Endodermal cell (in vitro differentiated cells): ENCODE data around the gene KCNMB4. TPM values are rescaled to one million over a fixed set of nuclear protein-coding genes. Genes with fewer than 3 reads are reported as not detected.

Experiments used
- DNase-seq: peaks from one replicate; pipeline ENCODE4 v3.0.0-alpha.2; 2017
- H3K27ac ChIP-seq: 2 replicates; pipeline ENCODE4 v1.5.1; 2013; ENCODE audit warnings: mild to moderate bottlenecking, low read depth, low read length, moderate library complexity
- H3K27me3 ChIP-seq: 2 replicates; pipeline ENCODE4 v1.6.1; 2013; ENCODE audit warnings: mild to moderate bottlenecking, low read length, moderate library complexity; ENCODE audit not compliant: insufficient read depth, control insufficient read depth, poor library complexity, severe bottlenecking
- H3K36me3 ChIP-seq: 2 replicates; pipeline ENCODE4 v1.7.0; 2013; ENCODE audit warnings: mild to moderate bottlenecking, low read length, moderate library complexity; ENCODE audit not compliant: control insufficient read depth, insufficient read depth
- H3K4me1 ChIP-seq: one replicate; pipeline ENCODE4 v1.7.0; 2013; ENCODE audit warnings: low read length; ENCODE audit not compliant: control insufficient read depth, insufficient read depth
- H3K4me3 ChIP-seq: 2 replicates; pipeline ENCODE4 v1.5.1; 2013; ENCODE audit warnings: mild to moderate bottlenecking, low read length, moderate library complexity
- H3K9ac ChIP-seq: 2 replicates; pipeline ENCODE4 v1.6.1; 2013; ENCODE audit warnings: mild to moderate bottlenecking, low read length, moderate library complexity; ENCODE audit not compliant: poor library complexity, severe bottlenecking; ENCODE audit errors: extremely low read depth
- H3K9me3 ChIP-seq: 2 replicates; pipeline ENCODE4 v1.6.1; 2013; ENCODE audit warnings: mild to moderate bottlenecking, low read length, moderate library complexity; ENCODE audit not compliant: control insufficient read depth
- H3K27ac Mint-ChIP-seq: 2 replicates; pipeline ENCODE4 v1.8.0; 2020; ENCODE audit warnings: mixed read lengths
- H3K27me3 Mint-ChIP-seq: 2 replicates; pipeline ENCODE4 v1.8.0; 2021; ENCODE audit warnings: mild to moderate bottlenecking, mixed read lengths; ENCODE audit not compliant: insufficient read depth
- H3K36me3 Mint-ChIP-seq: 2 replicates; pipeline ENCODE4 v1.8.0; 2020; ENCODE audit warnings: low read depth, mixed read lengths
- H3K4me1 Mint-ChIP-seq: 2 replicates; pipeline ENCODE4 v1.8.0; 2020; ENCODE audit warnings: mixed read lengths
- H3K4me3 Mint-ChIP-seq: 2 replicates; pipeline ENCODE4 v1.8.0; 2020; ENCODE audit warnings: mild to moderate bottlenecking, moderate library complexity, mixed read lengths
- H3K9me3 Mint-ChIP-seq: 2 replicates; pipeline ENCODE4 v1.8.0; 2020; ENCODE audit warnings: mild to moderate bottlenecking, mixed read lengths
- WGBS, 2 experiments: methylation state at CpG; one replicate each; pipeline versions ENCODE4 v1.1.5 to v1.1.7; 2013; ENCODE audit warnings: missing lambda C conversion rate in 2 of 2, mixed read lengths in 1 of 2; ENCODE audit not compliant: insufficient coverage in 1 of 2, insufficient read length in 1 of 2; 5-methylcytosine and 5-hydroxymethylcytosine counted together
- total RNA-seq, 2 donors: library from RNA; stranded (reverse); fragmentation: NEBNext Ultra II Directional in 1 of 2; extraction: Animal tissue kit (Norgen Biotek cat#: 25700) in 1 of 2; gene quantifications; 2 replicates in 1 of 2; 3 replicates in 1 of 2; pipeline ENCODE4 v1.2.1, GENCODE V29; 2021
- TF ChIP-seq, protein P1 (sequence below): fragments of 200-600 bp; sonication (generic); conservative IDR thresholded peaks from 2 replicates; pipeline ENCODE4 v1.5.0; 2021; ENCODE audit warnings: antibody characterized with exemption, mild to moderate bottlenecking

KCNMB4 gene
- total RNA-seq, 2 donors from 2014 or later = 11.9 to 13.1 TPM

DNA sequence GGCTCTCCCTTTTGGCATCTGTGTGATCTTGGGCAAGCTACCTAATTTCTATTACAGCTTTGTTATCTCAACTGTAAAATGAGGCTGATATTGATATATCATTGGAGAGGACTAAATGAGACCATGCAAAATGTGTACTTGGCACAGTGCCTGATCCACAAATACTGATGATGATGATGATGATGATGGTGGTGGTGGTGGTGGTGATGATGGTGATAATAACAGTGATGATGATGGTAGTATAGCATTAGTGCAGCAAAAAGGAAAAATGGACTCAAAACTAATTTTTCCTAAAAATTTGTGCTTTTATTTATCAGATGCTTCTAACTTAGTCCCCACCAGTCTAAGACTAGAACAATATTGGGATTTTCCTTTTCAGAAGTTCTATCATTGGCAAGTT, 70.7 kb downstream of the KCNMB4 start:
- Histone ChIP-seq H3K9ac (no peak overlapping the region), H3K36me3 (no peaks in the 10 kb centered on the region), H3K9me3 (peaks cover 10% of the 10 kb centered on the region), H3K4me3 (no peak overlapping the region), H3K27ac (no peak overlapping the region), H3K4me1 (no peaks in the 10 kb centered on the region), H3K27me3 (no peaks in the 10 kb centered on the region)
- no peak overlapping the region for H3K27ac Mint-ChIP-seq
- TF ChIP-seq, protein P1, sequence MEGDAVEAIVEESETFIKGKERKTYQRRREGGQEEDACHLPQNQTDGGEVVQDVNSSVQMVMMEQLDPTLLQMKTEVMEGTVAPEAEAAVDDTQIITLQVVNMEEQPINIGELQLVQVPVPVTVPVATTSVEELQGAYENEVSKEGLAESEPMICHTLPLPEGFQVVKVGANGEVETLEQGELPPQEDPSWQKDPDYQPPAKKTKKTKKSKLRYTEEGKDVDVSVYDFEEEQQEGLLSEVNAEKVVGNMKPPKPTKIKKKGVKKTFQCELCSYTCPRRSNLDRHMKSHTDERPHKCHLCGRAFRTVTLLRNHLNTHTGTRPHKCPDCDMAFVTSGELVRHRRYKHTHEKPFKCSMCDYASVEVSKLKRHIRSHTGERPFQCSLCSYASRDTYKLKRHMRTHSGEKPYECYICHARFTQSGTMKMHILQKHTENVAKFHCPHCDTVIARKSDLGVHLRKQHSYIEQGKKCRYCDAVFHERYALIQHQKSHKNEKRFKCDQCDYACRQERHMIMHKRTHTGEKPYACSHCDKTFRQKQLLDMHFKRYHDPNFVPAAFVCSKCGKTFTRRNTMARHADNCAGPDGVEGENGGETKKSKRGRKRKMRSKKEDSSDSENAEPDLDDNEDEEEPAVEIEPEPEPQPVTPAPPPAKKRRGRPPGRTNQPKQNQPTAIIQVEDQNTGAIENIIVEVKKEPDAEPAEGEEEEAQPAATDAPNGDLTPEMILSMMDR = no peak
- H3K36me3 Mint-ChIP-seq = peaks cover 28% of the 10 kb centered on the region
- peaks cover 3% of the 10 kb centered on the region for H3K4me1 Mint-ChIP-seq
- H3K4me3 Mint-ChIP-seq = no peak overlapping the region
- no peak for DNase-seq
- no peaks in the 10 kb centered on the region for H3K27me3 Mint-ChIP-seq
- peaks cover 11% of the 10 kb centered on the region for H3K9me3 Mint-ChIP-seq

DNA sequence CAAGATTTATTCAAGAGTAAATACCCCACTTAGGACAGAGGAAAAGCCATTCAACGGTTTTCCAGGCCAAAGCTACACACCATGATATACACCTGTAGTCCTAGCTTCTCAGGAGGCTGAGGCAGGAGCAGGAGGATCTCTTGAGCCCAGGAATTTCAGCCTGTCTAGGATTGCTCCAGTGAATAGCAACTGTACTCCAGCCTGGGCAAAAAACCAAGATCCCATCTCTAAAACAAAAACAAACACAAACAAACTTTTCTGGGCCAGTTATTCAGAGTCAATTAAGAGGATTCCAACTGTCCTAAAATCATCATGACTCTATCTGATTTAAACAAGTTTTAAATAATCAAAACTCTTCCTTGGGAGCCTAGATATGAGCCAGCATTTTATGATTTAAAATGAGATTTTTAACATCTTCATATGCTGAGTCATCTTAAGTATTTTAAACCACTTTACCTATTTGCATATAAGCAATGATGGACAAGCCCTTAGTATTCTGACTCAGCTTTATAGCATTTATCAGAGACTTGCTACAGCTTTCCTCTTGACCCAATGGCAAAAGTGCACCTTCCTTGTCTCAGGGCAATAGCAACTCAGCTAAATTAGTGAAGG, 77.1 kb downstream of the KCNMB4 start:
- Histone ChIP-seq H3K9ac (no peak overlapping the region), H3K4me3 (no peak overlapping the region), H3K4me1 (no peaks in the 10 kb centered on the region), H3K9me3 (peaks cover 4% of the 10 kb centered on the region), H3K27me3 (no peaks in the 10 kb centered on the region), H3K27ac (no peak overlapping the region), H3K36me3 (no peaks in the 10 kb centered on the region)
- no peak overlapping the region for H3K27ac Mint-ChIP-seq
- no peak for DNase-seq
- H3K9me3 Mint-ChIP-seq = peaks cover 3% of the 10 kb centered on the region
- H3K4me1 Mint-ChIP-seq = peaks cover 3% of the 10 kb centered on the region
- TF ChIP-seq, protein P1 = no peak
- H3K27me3 Mint-ChIP-seq = no peaks in the 10 kb centered on the region
- 59% methylated on average over 1 of the region's 1 CpG; no CpG with 5 or more reads in 1 of the 2 experiments for WGBS, 2 experiments
- no peak overlapping the region for H3K4me3 Mint-ChIP-seq
- no peaks in the 10 kb centered on the region for H3K36me3 Mint-ChIP-seq

DNA sequence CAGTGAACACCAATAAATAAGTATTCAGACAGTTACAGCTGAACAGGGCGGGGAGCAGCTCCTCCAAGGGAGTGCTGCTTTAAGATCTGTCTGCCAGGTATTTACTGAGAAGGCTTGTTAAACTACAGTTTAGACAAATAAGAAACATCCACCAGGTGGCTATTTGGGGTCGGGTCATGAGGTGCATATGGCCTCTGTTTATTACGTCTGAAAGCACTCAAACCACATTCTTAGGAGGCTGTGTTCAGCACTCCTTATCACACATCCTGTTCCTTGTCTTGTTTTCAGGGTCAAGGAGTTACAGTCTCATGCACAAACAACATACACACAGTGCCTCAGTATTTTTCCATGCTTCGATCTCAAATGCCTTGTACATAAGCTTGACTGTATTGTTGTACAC, 78.8 kb downstream of the KCNMB4 start:
- Mint-ChIP-seq H3K27me3 (no peaks in the 10 kb centered on the region), H3K9me3 (peaks cover 16% of the 10 kb centered on the region), H3K4me3 (no peak overlapping the region), H3K27ac (no peak overlapping the region), H3K36me3 (peaks cover 11% of the 10 kb centered on the region), H3K4me1 (peaks cover 3% of the 10 kb centered on the region)
- 82 to 90% methylated on average over 2 to 4 of the region's 4 CpGs for WGBS, 2 experiments
- H3K4me1 ChIP-seq = no peaks in the 10 kb centered on the region
- TF ChIP-seq, protein P1 = no peak
- no peak overlapping the region for H3K27ac ChIP-seq
- H3K27me3 ChIP-seq = no peaks in the 10 kb centered on the region
- no peak overlapping the region for H3K4me3 ChIP-seq
- no peak for DNase-seq
- no peak overlapping the region for H3K9ac ChIP-seq
- peaks cover 9% of the 10 kb centered on the region for H3K9me3 ChIP-seq
- H3K36me3 ChIP-seq = no peaks in the 10 kb centered on the region
